Measurements from ENCODE around the gene ANGPTL8.

- no peak for TF ChIP-seq EZH2phosphoT487 (IDR thresholded peaks at IDR 0.05; ENCODE audit: unreplicated experiment)
- TF ChIP-seq CTCF (conservative IDR thresholded peaks at IDR 0.05; ENCODE audit: low read depth in 2 of 2) = no peak
- TF ChIP-seq ZNF114 (CRISPR knock-in tag; IDR thresholded peaks at IDR 0.05) = no peak
Measured at GRCh38 chr19:11221082-11221598, 18.3 kb upstream of the ANGPTL8 start.
